Dendritic cell treated with granulocyte-macrophage colony-stimulating factor and Interleukin-4, amounts not matched to agents 40 ng/mL and 50 ng/mL, for 4 days (primary cell): ENCODE data around the gene DAPK2.

Experiments
- H3K27ac Mint-ChIP-seq: one replicate; pipeline ENCODE4 v1.8.0; 2022; ENCODE audit warnings: mild to moderate bottlenecking, mixed read lengths
- H3K27me3 Mint-ChIP-seq: one replicate; pipeline ENCODE4 v1.8.0; 2022; ENCODE audit warnings: mild to moderate bottlenecking, mixed read lengths
- H3K36me3 Mint-ChIP-seq: one replicate; pipeline ENCODE4 v1.8.0; 2022; ENCODE audit warnings: low read depth, mixed read lengths
- H3K4me1 Mint-ChIP-seq: one replicate; pipeline ENCODE4 v1.8.0; 2022; ENCODE audit warnings: low read depth, mixed read lengths
- H3K4me3 Mint-ChIP-seq: one replicate; pipeline ENCODE4 v1.8.0; 2022; ENCODE audit warnings: mild to moderate bottlenecking, moderate library complexity, mixed read lengths
- H3K9me3 Mint-ChIP-seq: one replicate; pipeline ENCODE4 v1.8.0; 2022; ENCODE audit warnings: mixed read lengths
- intact Hi-C: fragments of 100-400 bp; cut with micrococcal nuclease; formaldehyde crosslinking; loops from one replicate; pipeline ENCODE4 v1.15.0; 2022

Gene DAPK2

GRCh38 chr15:63991706-63992105, 54.6 kb downstream of the DAPK2 start:
- Mint-ChIP-seq H3K36me3 (no peaks in the 10 kb centered on the region), H3K27me3 (peaks cover under 1% of the 10 kb centered on the region), H3K9me3 (no peaks in the 10 kb centered on the region), H3K27ac (peak overlapping the region; percentile 57), H3K4me3 (no peak overlapping the region), H3K4me1 (peaks cover 52% of the 10 kb centered on the region)
- intact Hi-C loops: no loop called here

- peak overlapping the region; percentile 38 for H3K27ac Mint-ChIP-seq
- peaks cover 65% of the 10 kb centered on the region for H3K4me1 Mint-ChIP-seq
- no peaks in the 10 kb centered on the region for H3K36me3 Mint-ChIP-seq
- H3K27me3 Mint-ChIP-seq: no peaks in the 10 kb centered on the region
- H3K9me3 Mint-ChIP-seq: no peaks in the 10 kb centered on the region
- intact Hi-C loops: no loop called here
- H3K4me3 Mint-ChIP-seq: no peak overlapping the region
Observed at GRCh38 chr15:63990454-63990853, 55.8 kb downstream of the DAPK2 start.

- Mint-ChIP-seq H3K27me3 (no peaks in the 10 kb centered on the region), H3K4me1 (peaks cover 83% of the 10 kb centered on the region), H3K9me3 (no peaks in the 10 kb centered on the region), H3K27ac (peak overlapping the region; percentile 83), H3K4me3 (no peak overlapping the region), H3K36me3 (no peaks in the 10 kb centered on the region)
- intact Hi-C loops: loop anchor here (5.0 kb wide), 1 partner anchor 59 kb away; the partner anchor contains the start of gene DAPK2
Observed at GRCh38 chr15:63987796-63988378, 58.4 kb downstream of the DAPK2 start.

GRCh38 chr15:63986751-63987341, 59.4 kb downstream of the DAPK2 start:
- no peaks in the 10 kb centered on the region for H3K36me3 Mint-ChIP-seq
- peaks cover 78% of the 10 kb centered on the region for H3K4me1 Mint-ChIP-seq
- H3K4me3 Mint-ChIP-seq: peak overlapping the region; percentile 13
- peak overlapping the region; percentile 83 for H3K27ac Mint-ChIP-seq
- H3K9me3 Mint-ChIP-seq: no peaks in the 10 kb centered on the region
- no peaks in the 10 kb centered on the region for H3K27me3 Mint-ChIP-seq
- intact Hi-C loops: loop anchor here (5.0 kb wide), 1 partner anchor 60 kb away; the partner anchor contains the start of gene DAPK2

- Mint-ChIP-seq H3K4me3 (peak overlapping the region; percentile 13), H3K27me3 (no peaks in the 10 kb centered on the region), H3K4me1 (peaks cover 72% of the 10 kb centered on the region), H3K36me3 (no peaks in the 10 kb centered on the region), H3K9me3 (no peaks in the 10 kb centered on the region), H3K27ac (peak overlapping the region; percentile 83)
- intact Hi-C loops: loop anchor here (5.0 kb wide), 1 partner anchor 61 kb away; the partner anchor contains the start of gene DAPK2
Observed at GRCh38 chr15:63986185-63986680, 60.1 kb downstream of the DAPK2 start.

GRCh38 chr15:63985221-63986184, 60.8 kb downstream of the DAPK2 start:
- intact Hi-C loops: loop anchor here (5.0 kb wide), 1 partner anchor 62 kb away; the partner anchor contains the start of gene DAPK2
- Mint-ChIP-seq H3K4me1 (peaks cover 65% of the 10 kb centered on the region), H3K9me3 (no peaks in the 10 kb centered on the region), H3K27ac (peak overlapping the region; percentile 83), H3K4me3 (no peak overlapping the region), H3K36me3 (no peaks in the 10 kb centered on the region), H3K27me3 (no peaks in the 10 kb centered on the region)

GRCh38 chr15:63984331-63984730, 62.0 kb downstream of the DAPK2 start:
- intact Hi-C loops: no loop called here
- no peaks in the 10 kb centered on the region for H3K27me3 Mint-ChIP-seq
- no peak overlapping the region for H3K27ac Mint-ChIP-seq
- no peak overlapping the region for H3K4me3 Mint-ChIP-seq
- H3K9me3 Mint-ChIP-seq: no peaks in the 10 kb centered on the region
- H3K4me1 Mint-ChIP-seq: peaks cover 57% of the 10 kb centered on the region
- H3K36me3 Mint-ChIP-seq: no peaks in the 10 kb centered on the region

GRCh38 chr15:63983061-63983711, 63.1 kb downstream of the DAPK2 start:
- H3K4me3 Mint-ChIP-seq: no peak overlapping the region
- H3K27ac Mint-ChIP-seq: peak overlapping the region; percentile 50
- peaks cover 50% of the 10 kb centered on the region for H3K4me1 Mint-ChIP-seq
- no peaks in the 10 kb centered on the region for H3K36me3 Mint-ChIP-seq
- H3K9me3 Mint-ChIP-seq: no peaks in the 10 kb centered on the region
- H3K27me3 Mint-ChIP-seq: no peaks in the 10 kb centered on the region
- intact Hi-C loops: no loop called here

- Mint-ChIP-seq H3K36me3 (no peaks in the 10 kb centered on the region), H3K9me3 (no peaks in the 10 kb centered on the region), H3K4me3 (no peak overlapping the region), H3K27me3 (peaks cover 1% of the 10 kb centered on the region), H3K27ac (no peak overlapping the region), H3K4me1 (peaks cover 43% of the 10 kb centered on the region)
- intact Hi-C loops: no loop called here
Observed at GRCh38 chr15:63982381-63982854, 63.9 kb downstream of the DAPK2 start.

- no peaks in the 10 kb centered on the region for H3K36me3 Mint-ChIP-seq
- no peaks in the 10 kb centered on the region for H3K9me3 Mint-ChIP-seq
- peaks cover 1% of the 10 kb centered on the region for H3K27me3 Mint-ChIP-seq
- intact Hi-C loops: no loop called here
- no peak overlapping the region for H3K4me3 Mint-ChIP-seq
- H3K4me1 Mint-ChIP-seq: peaks cover 36% of the 10 kb centered on the region
- H3K27ac Mint-ChIP-seq: no peak overlapping the region
Observed at GRCh38 chr15:63981596-63982320, 64.5 kb downstream of the DAPK2 start.

GRCh38 chr15:63979262-63979793, 67.0 kb downstream of the DAPK2 start:
- Mint-ChIP-seq H3K9me3 (no peaks in the 10 kb centered on the region), H3K4me3 (no peak overlapping the region), H3K27ac (no peak overlapping the region), H3K36me3 (no peaks in the 10 kb centered on the region), H3K27me3 (peaks cover 1% of the 10 kb centered on the region), H3K4me1 (peaks cover 14% of the 10 kb centered on the region)
- intact Hi-C loops: no loop called here

GRCh38 chr15:63978511-63979261, 67.6 kb downstream of the DAPK2 start:
- Mint-ChIP-seq H3K4me3 (no peak overlapping the region), H3K36me3 (no peaks in the 10 kb centered on the region), H3K4me1 (peaks cover 14% of the 10 kb centered on the region), H3K9me3 (no peaks in the 10 kb centered on the region), H3K27ac (no peak overlapping the region), H3K27me3 (peaks cover 1% of the 10 kb centered on the region)
- intact Hi-C loops: no loop called here
